IMR-90 (cell line): Measurements from ENCODE around the gene LGI2. TPM values are rescaled to one million over a fixed set of nuclear protein-coding genes. Genes with fewer than 3 reads are reported as not detected.

Source experiments
- ATAC-seq: fragments of 200-7000 bp; cut with Tn5 transposase; 2 replicates; pipeline ENCODE4 v1.9.1; 2020; ENCODE audit warnings: low read depth, mild to moderate bottlenecking, moderate library complexity
- BruUV-seq: library from RNA; stranded (reverse); fragments of 400-500 nt; replicated peaks from 2 replicates; lab custom pipeline; 2021; lab: Mats Ljungman, UMichigan
- CTCF ChIA-PET: fragments of 300-600 bp; formaldehyde crosslinking; extraction: SDS; loops from one replicate; lab custom pipeline; 2021; ENCODE audit warnings: antibody characterized with exemption; lab: Yijun Ruan, JAX
- POLR2A ChIA-PET: fragments of 300-600 bp; sonication (Branson Sonifier 250); formaldehyde crosslinking; loops from one replicate; lab custom pipeline; 2022; ENCODE audit warnings: antibody characterized with exemption; ENCODE audit not compliant: unreplicated experiment; lab: Charles Lee
- DNase-seq: peaks from one replicate; pipeline ENCODE4 v3.0.0; 2013
- H2AFZ ChIP-seq: replicated peaks from 2 replicates; pipeline ENCODE3; 2013; ENCODE audit warnings: low read length, mild to moderate bottlenecking; ENCODE audit not compliant: poor library complexity
- H2AK5ac ChIP-seq: 2 replicates; pipeline ENCODE4 v1.6.1; 2013; ENCODE audit warnings: low read depth, low read length, inconsistent platforms
- H2AK9ac ChIP-seq: replicated peaks from 2 replicates; pipeline ENCODE3; 2013; ENCODE audit warnings: mild to moderate bottlenecking, low read depth, low read length, moderate library complexity; ENCODE audit not compliant: poor library complexity
- H2BK120ac ChIP-seq: 2 replicates; pipeline ENCODE4 v1.6.1; 2013; ENCODE audit warnings: low read depth, low read length, inconsistent platforms
- H2BK15ac ChIP-seq: 3 replicates; pipeline ENCODE4 v1.6.1; 2013; ENCODE audit warnings: low read depth, low read length, inconsistent platforms
- H2BK20ac ChIP-seq: 2 replicates; pipeline ENCODE4 v1.6.1; 2013; ENCODE audit warnings: low read depth, mild to moderate bottlenecking, inconsistent platforms, low read length, moderate library complexity
- H2BK5ac ChIP-seq: 2 replicates; pipeline ENCODE4 v1.6.1; 2013; ENCODE audit warnings: mild to moderate bottlenecking, low read depth, low read length, inconsistent platforms; ENCODE audit not compliant: poor library complexity, severe bottlenecking
- H3K14ac ChIP-seq: replicated peaks from 2 replicates; pipeline ENCODE4 v1.6.1; 2013; ENCODE audit warnings: low read depth, low read length, inconsistent platforms
- H3K18ac ChIP-seq: 2 replicates; pipeline ENCODE4 v1.6.1; 2013; ENCODE audit warnings: low read depth, low read length, control low read depth
- H3K23ac ChIP-seq: 2 replicates; pipeline ENCODE4 v1.6.1; 2013; ENCODE audit warnings: low read depth, low read length, inconsistent platforms
- H3K27ac ChIP-seq: 2 replicates; pipeline ENCODE4 v1.5.1; 2013; ENCODE audit warnings: mild to moderate bottlenecking, control low read depth, low read length; ENCODE audit not compliant: insufficient read depth
- H3K27me3 ChIP-seq: 2 replicates; pipeline ENCODE4 v1.6.1; 2013; ENCODE audit warnings: low read length; ENCODE audit not compliant: control insufficient read depth, insufficient read depth
- H3K36me3 ChIP-seq: 2 replicates; pipeline ENCODE4 v1.6.1; 2013; ENCODE audit warnings: low read length, mixed read lengths; ENCODE audit not compliant: control insufficient read depth, insufficient read depth
- H3K4ac ChIP-seq: 2 replicates; pipeline ENCODE4 v1.6.1; 2013; ENCODE audit warnings: low read depth, low read length, inconsistent platforms
- H3K4me1 ChIP-seq: 2 replicates; pipeline ENCODE4 v1.6.1; 2013; ENCODE audit warnings: low read length, mixed read lengths; ENCODE audit not compliant: control insufficient read depth, insufficient read depth
- H3K4me2 ChIP-seq: 2 replicates; pipeline ENCODE4 v1.6.1; 2013; ENCODE audit warnings: low read depth, mild to moderate bottlenecking, control low read depth, low read length, moderate library complexity
- H3K4me3 ChIP-seq: 2 replicates; pipeline ENCODE4 v1.5.1; 2013; ENCODE audit warnings: low read depth, mild to moderate bottlenecking, control low read depth, low read length, moderate library complexity; ENCODE audit not compliant: insufficient read depth
- H3K56ac ChIP-seq: 2 replicates; pipeline ENCODE4 v1.6.1; 2013; ENCODE audit warnings: low read length, inconsistent platforms; ENCODE audit not compliant: insufficient read depth; ENCODE audit errors: extremely low read depth
- H3K79me1 ChIP-seq, 2 experiments: 2 replicates each; pipeline ENCODE4 v1.6.1; 2013; ENCODE audit warnings: low read length in 2 of 2, inconsistent platforms in 1 of 2, low read depth in 1 of 2
- H3K9ac ChIP-seq: 2 replicates; pipeline ENCODE4 v1.6.1; 2013; ENCODE audit warnings: low read depth, low read length, control low read depth
- H3K9me1 ChIP-seq: 2 replicates; pipeline ENCODE4 v1.6.1; 2013; ENCODE audit warnings: low read length, inconsistent platforms; ENCODE audit not compliant: insufficient read depth
- H3K9me3 ChIP-seq: 2 replicates; pipeline ENCODE4 v1.6.1; 2013; ENCODE audit warnings: low read length; ENCODE audit not compliant: control insufficient read depth, insufficient read depth
- H4K20me1 ChIP-seq: 2 replicates; pipeline ENCODE4 v1.6.1; 2013; ENCODE audit warnings: low read length, inconsistent platforms; ENCODE audit not compliant: insufficient read depth
- H4K5ac ChIP-seq: 2 replicates; pipeline ENCODE4 v1.6.1; 2013; ENCODE audit warnings: mild to moderate bottlenecking, low read depth, low read length, control low read depth
- H4K8ac ChIP-seq, 2 experiments: 2 replicates each; pipeline ENCODE4 v1.6.1; 2013; ENCODE audit warnings: low read depth in 2 of 2, low read length in 2 of 2, control low read depth in 1 of 2, inconsistent platforms in 1 of 2
- H4K91ac ChIP-seq: 2 replicates; pipeline ENCODE4 v1.6.1; 2013; ENCODE audit warnings: low read depth, low read length, inconsistent platforms; ENCODE audit not compliant: insufficient read depth
- BHLHE40 ChIP-seq: fragments of 150-350 bp; IDR thresholded peaks from 2 replicates; pipeline ENCODE4 v1.6.1; 2016; ENCODE audit warnings: mild to moderate bottlenecking, low read depth, low read length
- CHD1 ChIP-seq: IDR thresholded peaks from 2 replicates; pipeline ENCODE4 v1.6.1; 2012; ENCODE audit warnings: low read depth, low read length, improper control_type of control experiment
- SMC3 ChIP-seq: fragments of 150-350 bp; IDR thresholded peaks from 2 replicates; pipeline ENCODE4 v1.6.1; 2016; ENCODE audit warnings: low read depth, mild to moderate bottlenecking, antibody characterized with exemption, low read length, moderate library complexity
- WGBS, 2 experiments: methylation state at CpG; one replicate each; pipeline versions ENCODE4 v1.1.5 to v1.1.7; 2013; ENCODE audit warnings: missing lambda C conversion rate in 2 of 2; ENCODE audit not compliant: insufficient read length in 1 of 2; ENCODE audit errors: extremely low coverage in 2 of 2; 5-methylcytosine and 5-hydroxymethylcytosine counted together
- dilution Hi-C: fragments of 300-500 bp; cut with HindIII; formaldehyde crosslinking; loops from one replicate; pipeline ENCODE4 v1.14.3; 2018; ENCODE audit warnings: low sequenced_read_pairs; ENCODE audit not compliant: unreplicated experiment
- in situ Hi-C: fragments of 300-500 bp; cut with MboI; formaldehyde crosslinking; loops from 3 replicates; pipeline ENCODE4 v1.14.3; 2019; ENCODE audit warnings: low sequenced_read_pairs, inconsistent platforms, mixed read lengths
- intact Hi-C: fragments of 100-400 bp; cut with micrococcal nuclease; formaldehyde crosslinking; loops from 2 replicates; pipeline ENCODE4 v1.10.0; 2022
- polyA plus RNA-seq, 3 experiments: library from polyadenylated mRNA; depleted of rRNA; stranded (reverse); fragments of >200 nt; gene quantifications; 2 replicates each; pipeline ENCODE4 v1.2.3, GENCODE V29; 2012; ENCODE audit warnings: low replicate concordance in 1 of 3
- total RNA-seq: library from RNA; depleted of rRNA; stranded (reverse); fragments of >200 nt; gene quantifications from 2 replicates; pipeline ENCODE4 v1.2.3, GENCODE V29; 2012

The LGI2 gene
- total and polyA plus RNA-seq, 2 of the 4 experiments (the other 2 are of a cell fraction), result not detected

GRCh38 chr4:25022766-25023165, 8.0 kb downstream of the LGI2 start:
- ChIA-PET POLR2A (no interaction called here), CTCF (no interaction called here)
- no peak overlapping the region for H2AK9ac ChIP-seq
- H3K36me3 ChIP-seq, result no peaks in the 10 kb centered on the region
- peaks cover 2% of the 10 kb centered on the region; the same call in 1 of the 2 replicates for H3K9me3 ChIP-seq
- 25% methylated on average over 1 of the region's 1 CpG; no CpG with 5 or more reads in 1 of the 2 experiments for WGBS, 2 experiments
- no peak overlapping the region for H4K91ac ChIP-seq
- no peak overlapping the region for H2BK5ac ChIP-seq
- no TSS peak for BruUV-seq
- ATAC-seq (no peak), DNase-seq (no peak)
- H3K9me1 ChIP-seq, result no peaks in the 10 kb centered on the region
- no peak overlapping the region for H2AFZ ChIP-seq
- no peak overlapping the region for H3K4me2 ChIP-seq
- no peak overlapping the region for H3K9ac ChIP-seq
- no peak overlapping the region for H3K23ac ChIP-seq
- no peak overlapping the region for H4K8ac ChIP-seq
- no peak overlapping the region for H3K18ac ChIP-seq
- TF ChIP-seq BHLHE40 (no peak), SMC3 (no peak), CHD1 (no peak)
- no peaks in the 10 kb centered on the region for H4K20me1 ChIP-seq
- no peaks in the 10 kb centered on the region for H3K79me1 ChIP-seq
- no peak overlapping the region for H3K4ac ChIP-seq
- in situ Hi-C loops (no loop called here), dilution Hi-C loops (no loop called here), intact Hi-C loops (no loop called here)
- peaks cover 20% of the 10 kb centered on the region for H3K27me3 ChIP-seq
- H3K4me3 ChIP-seq, result no peak overlapping the region
- no peaks in the 10 kb centered on the region for H3K4me1 ChIP-seq
- no peak overlapping the region for H3K14ac ChIP-seq
- no peak overlapping the region for H2BK20ac ChIP-seq
- H2BK120ac ChIP-seq, result no peak overlapping the region
- no peak overlapping the region for H4K5ac ChIP-seq
- no peak overlapping the region for H2BK15ac ChIP-seq
- no peak overlapping the region for H3K27ac ChIP-seq
- H2AK5ac ChIP-seq, result no peak overlapping the region
- H3K56ac ChIP-seq, result no peak overlapping the region
